GF-D8 (cell line): ENCODE results near the gene FAM187B.
A peak's percentile ranks its signal among the peaks of the same experiment; 100 is the strongest.
"Not testable (repeated sequence)": the region's sequence is repeated elsewhere in the genome, so short reads cannot be mapped to it uniquely, and the experiment has no call there.

Experiments used
- DNase-seq: peaks from one replicate; lab custom pipeline; 2025; lab: John Stamatoyannopoulos, UW

The FAM187B gene

DNA sequence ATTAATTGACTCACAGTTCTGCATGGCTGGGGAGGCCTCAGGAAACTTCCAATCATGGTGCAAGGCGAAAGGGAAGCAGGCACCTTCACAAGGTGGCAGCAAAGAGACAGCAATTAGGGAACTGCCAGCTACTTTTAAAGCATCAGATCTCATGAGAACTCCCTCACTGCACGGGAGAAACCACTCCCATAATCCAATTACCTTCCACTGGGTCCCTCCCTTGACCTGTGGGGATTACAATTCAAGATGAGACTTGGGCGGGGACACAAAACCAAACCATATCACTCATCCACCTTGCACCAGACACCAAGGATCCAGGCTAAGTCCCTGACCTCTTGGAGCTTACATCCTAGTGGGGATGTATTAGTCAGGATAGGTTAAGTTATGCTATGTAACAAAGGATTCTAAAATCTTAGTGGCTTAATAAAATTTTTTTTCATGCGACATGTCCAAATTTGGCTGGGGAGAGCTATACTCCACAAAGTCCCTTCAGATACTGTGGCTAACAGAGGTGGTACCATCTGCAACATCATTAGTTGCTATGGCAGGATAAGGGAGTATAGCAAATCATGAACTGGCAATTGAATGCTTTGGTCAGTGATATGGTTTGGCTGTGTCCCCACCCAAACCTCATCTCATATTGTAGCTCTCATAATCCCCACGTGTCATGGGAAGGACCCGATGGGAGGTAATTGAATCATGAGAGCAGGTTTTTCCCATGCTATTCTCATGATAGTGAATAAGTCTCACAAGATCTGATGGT lies 8.3 kb upstream of the FAM187B start:
- DNase-seq, result no peak

DNA sequence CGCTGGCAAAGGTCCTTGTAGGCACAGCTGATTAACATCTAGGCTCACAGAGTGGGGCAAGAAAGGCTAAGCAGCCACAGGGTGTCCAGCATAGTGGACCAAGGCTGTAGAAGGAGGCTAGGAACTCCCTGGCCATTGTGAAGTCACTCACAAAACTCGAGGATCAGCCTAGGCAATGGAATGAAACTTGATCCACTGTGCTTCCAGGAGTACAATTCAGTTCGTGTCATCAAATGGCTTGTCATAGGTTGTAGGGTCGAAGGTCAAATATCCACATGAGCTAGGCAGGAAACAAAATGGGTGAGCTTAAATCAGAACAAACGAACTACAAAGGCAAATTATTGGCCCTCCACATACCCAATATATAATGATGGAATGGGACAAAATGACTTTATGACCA lies 4.4 kb upstream of the FAM187B start:
- no peak for DNase-seq

DNA sequence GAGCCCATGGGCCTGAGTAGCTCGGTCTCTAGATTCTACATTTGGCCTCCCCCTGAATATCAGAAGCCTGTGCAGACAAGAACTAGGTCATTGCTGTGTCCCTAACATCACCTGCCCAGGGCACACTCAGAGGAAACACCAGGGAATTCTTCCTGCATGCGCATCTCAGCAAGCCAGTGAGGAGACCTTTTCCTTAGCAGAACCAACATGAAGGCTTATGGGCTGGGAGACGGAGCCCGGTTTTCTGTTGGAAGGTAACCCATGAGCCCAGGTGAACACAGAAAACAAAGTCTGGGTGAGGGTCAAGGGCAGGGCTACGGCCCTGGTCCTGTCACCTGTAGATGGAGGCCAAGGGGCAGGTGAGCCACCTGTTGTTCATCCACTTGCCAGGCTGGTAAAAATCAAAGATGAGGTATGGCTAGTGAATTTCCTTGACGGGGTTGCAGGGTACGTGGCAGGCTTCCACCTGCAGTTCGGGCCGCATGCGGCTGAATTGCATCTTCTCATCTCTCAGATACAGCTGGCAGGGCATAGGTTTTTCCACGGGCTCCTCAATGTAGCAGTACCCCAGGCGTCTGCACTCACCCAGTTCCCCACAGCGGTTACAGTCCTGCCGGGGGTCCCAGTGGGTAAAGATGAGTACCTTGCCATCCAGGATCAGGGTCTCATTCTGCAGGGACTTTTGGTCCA lies 3.6 kb upstream of the FAM187B start:
- no peak for DNase-seq

DNA sequence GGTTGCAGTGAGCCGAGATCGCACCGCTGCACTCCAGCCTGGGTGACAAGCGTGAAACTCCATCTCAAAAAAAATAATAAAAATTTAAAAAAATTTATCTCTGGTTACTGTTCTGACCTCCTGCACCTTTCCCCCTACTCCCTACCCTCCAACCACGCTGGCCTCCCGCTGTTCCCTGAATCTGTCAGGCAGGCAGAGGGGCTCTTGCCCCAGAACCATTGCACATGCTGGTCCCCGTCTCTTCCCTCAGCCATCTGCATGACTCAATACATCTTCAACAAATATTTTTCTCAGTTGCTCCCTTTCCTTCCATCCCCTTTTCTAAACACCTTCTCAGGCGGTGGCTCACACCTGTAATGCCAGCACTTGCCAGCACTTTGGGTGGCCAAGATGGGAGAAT lies 1.1 kb upstream of the FAM187B start:
- DNase-seq, result no peak

DNA sequence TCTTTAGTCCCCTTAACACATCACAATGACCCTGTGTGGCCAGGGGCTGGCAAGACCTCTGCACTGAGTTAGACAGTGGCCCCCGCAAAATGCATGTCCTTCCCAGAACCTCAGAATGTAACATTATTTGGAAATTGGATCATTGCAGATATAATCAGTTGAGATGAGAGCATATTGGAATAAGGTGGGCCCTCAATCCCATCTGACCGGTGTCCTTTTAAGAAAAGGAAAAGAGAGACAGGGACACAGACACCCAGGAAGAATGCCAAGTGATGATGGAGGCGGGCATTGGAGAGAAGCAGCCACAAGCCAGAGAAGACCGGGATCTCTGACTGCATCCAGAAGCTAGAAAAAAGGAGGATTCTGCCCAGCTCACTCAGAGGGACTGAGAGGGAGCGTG lies 1.8 kb downstream of the FAM187B start:
- DNase-seq, result no peak

DNA sequence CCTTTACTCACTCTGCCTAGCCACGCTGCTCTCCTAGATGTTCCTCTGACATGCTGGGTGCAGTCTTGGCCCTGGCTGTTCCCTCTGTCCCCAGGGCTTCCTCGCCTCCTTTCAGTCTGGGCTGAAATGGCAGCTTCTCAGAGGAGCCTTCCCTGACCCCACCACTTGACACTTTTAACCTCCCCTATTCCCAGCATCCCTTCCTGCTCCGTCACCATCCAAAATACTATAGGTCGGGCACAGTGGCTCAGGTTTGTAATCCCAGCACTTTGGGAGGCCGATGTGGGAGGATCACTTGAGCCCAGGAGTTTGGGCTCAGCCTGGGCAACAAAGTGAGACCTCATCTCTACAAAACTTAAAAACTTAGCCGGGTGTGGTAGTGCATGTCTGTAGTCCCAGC lies 2.6 kb downstream of the FAM187B start:
- no peak for DNase-seq

DNA sequence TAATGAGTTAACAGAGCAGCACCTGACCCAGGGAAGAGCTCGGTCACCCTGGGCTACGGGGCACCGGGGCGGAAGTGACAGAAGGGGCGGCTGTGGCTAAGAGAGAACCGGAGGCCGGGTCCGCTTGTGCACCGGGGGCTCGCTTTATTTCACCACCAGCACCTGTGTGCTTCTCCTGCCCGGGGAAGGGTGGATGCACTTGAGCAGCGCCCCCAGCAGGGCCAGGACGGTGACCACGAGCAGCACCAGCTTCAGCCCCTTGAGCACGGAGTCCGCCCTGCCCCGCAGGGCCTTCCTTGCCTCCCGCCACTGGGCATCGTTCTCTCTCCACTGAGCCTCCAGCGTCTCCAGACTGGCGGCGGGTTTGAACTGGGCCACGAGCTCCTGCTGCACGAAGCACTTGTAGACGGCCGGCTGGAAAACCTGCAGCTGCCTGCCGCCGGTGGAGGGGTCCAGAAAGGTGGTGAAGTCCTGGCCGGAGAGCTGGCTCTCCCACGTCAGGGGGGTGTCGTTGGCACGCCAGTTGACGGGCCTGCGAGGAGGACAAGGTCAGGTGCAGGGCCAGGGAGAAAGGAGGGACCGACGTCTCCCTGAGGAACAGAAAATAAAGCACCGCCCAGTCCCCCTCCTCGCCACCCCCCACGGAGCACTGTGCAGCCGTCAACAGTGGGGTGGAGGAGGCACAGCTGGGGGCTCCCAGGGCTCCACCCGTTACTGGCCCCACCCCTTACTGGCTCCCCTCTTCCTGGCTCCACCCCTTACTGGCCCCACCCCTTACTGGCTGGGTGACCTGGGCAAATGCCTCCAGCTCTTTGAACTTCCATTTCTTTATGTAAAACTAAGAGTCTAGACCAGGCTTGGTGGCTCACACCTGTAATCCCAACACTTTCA lies 3.6 kb downstream of the FAM187B start:
- no peak for DNase-seq

DNA sequence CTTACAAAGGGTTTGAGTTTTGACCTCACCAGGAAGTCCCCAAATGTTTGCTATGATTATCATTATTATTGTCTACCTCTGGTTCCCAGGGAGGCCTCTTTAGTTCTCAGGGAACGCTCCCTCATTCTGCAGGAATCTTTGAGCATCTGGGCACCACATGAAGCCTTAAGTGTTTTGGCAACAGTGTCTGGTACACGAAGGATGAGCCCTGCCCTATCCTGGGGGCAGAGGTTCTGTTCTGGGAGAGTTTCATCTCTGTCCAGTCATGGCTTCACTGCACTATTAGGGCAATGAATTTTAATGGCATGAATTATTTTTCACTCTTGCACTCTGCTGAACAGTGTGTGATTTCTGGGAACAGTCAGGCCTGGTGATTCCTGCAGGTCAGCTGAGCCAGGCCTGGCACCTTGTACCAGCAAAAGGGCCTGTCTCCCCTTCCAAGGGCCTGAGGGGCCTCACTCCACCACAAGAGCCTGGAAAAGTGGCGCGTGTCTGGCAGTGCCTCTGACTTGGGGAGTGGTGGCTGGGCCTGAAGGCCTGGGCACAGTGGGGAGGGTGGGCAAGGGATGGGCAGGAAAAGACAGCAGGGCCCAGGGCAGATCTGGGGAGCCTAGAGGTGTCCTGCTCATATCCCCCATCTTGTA lies 4.6 kb downstream of the FAM187B start:
- DNase-seq, result no peak

DNA sequence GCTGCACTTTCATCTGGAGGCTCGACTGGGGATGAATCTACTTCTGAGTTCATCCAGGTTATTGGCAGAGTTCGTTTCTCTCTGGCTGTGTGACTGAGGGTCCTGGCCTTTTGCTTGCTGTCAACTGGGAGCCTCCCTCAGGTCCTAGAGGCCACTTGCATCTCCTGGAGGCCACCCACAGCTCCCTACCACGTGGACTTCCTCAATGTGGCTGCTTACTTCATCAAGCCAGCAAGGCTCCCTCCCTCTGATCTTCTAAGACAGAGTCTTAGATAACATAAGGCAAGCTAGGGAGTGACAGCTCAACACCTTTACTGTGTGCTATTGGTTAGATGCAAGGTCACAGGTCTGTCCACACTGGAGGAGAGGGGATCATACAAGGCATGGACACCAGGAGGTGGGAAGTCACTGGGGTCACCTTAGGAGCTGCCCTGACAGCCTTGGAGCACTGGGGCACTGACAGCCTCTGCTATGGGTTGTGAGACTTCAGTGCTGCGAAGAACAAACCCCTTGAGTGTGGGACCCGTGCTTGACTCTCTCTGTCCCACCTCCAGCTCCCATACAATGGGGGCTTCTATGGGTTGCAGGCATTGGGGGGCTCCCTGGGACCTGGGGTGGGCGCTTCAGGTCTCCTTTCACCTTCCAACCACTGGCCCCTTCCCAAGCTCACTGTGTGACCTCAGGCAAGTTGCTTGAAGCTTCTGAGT lies 5.3 kb downstream of the FAM187B start:
- DNase-seq, result no peak

DNA sequence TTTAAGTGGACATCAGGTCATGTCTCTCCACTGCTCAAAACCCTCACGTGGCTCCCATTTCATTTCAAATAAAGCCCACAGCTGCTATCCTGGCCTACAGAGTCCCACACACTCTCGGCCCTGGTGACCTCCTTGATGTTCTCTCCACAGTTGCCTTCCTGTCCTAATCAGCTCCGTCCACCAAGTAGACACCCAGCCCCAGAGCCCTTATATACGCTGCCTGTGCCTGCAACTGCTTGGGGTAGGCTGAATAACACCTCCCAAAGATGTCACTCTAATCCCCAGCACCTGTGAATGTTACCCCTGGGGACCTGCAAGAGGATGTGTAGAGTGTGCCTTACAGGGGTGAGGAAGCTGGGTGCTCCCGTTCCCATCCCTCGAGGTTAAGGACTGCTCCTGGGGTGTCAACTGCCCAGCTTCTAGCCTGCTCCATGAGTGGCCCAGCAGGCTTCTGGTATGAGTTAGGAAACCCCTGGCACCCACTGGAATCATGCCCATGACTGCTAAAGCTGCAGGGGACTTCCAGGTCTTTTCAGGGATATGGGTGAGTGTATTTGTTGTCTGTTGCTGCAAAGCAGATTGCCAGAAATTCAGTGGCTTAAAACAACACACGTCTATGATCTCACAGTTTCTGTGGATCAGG lies 6.0 kb downstream of the FAM187B start:
- DNase-seq, result no peak

DNA sequence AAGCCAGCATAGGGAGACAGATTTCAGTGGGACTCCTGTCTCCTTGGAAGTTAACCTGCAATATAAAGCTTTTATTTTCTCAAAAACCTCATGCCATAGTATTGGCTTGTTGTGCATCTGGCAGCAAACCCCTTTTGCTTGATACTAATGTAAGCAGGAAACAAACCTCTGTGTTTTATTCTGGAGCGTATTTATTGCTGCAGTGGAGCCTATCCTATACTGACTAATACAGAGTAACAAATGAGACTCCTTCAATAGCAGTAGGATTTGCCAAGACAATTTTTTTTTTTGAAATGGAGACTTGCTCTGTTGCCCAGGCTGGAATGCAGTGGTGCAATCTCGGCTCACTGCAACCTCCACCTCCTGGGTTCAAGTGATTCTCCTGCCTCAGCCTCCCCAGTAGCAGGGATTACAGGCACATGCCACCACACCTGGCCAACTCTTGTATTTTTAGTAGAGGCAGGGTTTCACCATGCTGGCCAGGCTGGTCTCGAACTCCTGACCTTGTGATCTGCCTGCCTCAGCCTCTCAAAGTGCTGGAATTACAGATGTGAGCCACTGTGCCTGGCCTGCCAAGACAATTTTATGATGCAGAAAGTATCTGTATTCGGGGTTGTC lies 7.5 kb downstream of the FAM187B start:
- DNase-seq, result not testable (repeated sequence)

DNA sequence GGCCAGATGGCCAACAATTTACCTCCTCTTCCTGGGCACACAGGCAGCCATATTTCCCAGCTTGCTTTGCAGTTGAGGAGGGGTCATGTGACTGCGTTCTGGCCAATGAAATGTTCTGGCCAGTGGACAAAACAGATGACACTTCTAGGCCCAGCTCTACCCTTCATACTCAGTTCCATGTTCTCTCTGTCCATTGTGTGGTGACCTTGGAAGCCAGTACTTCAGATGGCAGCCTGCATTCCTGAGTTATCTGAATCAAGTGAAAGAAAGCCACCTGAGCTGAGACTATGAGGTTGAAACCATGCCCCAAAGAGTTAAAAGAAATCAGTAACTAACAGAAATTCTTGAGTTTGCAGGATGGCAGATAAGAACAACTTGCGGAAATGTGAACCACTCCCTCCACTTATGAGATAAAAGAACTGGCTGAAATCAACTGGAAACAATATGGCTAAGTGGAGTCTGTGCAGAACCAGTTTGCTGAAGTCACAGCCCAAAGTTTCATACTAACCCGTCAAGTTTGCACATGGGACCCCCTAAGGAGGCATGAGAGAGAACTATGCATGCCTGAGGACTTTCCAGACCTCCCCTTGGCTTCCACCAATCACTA lies 8.1 kb downstream of the FAM187B start:
- peak; percentile 24 for DNase-seq

DNA sequence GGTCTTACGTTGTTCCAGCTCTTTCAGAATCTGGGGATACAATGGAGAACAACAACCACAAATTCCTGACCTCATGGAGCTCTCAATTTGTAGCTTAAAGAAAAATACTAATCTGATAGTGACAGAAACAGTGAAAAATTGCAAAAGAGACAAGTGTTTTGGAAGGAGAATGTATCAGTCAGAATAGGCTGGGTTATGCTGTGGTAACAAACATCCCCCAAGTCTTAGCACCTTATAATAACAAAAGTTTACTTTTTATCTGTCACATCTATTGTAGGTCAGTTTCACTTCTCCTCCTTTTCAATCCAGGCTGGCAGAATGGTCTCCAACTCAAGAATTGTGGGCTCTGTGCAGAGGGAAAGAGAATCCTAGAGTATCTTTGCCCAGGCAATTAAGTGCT lies 9.5 kb downstream of the FAM187B start:
- no peak for DNase-seq

DNA sequence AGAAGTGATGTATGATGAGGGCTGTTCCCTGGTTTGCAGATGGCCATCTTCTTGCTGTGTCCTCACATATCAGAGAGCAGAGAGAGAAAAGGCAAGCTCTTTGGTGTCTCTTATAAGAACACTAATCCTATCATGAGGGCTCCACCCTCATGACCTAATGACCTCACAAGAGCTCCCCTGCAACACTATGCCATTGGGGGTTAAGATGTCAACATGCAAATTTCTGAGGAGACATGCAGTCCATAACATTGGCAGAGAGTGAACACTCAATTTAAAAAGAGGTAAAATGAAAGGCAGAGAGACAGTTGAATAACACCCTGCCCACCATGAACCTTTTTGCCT lies 10.9 kb downstream of the FAM187B start:
- DNase-seq, result no peak

DNA sequence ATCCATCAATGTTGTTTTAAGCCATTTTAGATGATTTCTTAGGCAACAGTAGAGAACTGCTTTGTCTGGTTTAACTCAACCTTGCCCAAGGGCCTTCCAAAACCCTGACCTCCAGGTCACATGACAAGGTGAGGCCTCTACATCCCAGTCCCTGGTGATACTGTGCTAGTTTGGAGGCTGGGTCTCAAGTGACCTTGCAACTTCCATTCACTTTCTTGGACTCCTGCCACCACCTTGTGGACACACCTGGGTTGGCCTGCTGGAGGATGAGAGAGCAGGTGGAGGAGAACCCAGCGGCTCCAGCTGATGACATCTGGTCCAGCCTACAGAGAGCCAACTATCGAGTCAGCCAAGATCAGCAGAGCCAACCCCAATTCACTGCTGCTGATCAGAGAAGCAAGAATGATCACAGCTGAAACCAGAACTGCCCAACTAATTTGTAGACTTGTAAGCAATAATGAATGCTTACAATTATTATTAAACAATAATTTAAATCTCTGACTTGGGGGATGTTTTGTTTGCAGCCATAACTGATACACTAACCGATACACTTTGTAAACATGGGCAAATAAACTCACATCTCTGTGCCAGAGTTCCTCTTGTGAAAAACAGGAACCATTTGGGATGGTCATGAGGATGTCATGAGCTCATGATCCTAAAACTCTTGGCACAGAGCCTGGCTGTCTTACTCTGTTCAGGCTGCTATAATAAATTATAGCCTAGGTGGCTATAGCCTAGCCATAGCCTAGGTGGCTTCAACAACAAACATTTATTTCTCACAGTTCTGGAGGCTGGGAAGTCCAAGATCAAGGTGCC lies 11.5 kb downstream of the FAM187B start:
- peak; percentile 11 for DNase-seq

DNA sequence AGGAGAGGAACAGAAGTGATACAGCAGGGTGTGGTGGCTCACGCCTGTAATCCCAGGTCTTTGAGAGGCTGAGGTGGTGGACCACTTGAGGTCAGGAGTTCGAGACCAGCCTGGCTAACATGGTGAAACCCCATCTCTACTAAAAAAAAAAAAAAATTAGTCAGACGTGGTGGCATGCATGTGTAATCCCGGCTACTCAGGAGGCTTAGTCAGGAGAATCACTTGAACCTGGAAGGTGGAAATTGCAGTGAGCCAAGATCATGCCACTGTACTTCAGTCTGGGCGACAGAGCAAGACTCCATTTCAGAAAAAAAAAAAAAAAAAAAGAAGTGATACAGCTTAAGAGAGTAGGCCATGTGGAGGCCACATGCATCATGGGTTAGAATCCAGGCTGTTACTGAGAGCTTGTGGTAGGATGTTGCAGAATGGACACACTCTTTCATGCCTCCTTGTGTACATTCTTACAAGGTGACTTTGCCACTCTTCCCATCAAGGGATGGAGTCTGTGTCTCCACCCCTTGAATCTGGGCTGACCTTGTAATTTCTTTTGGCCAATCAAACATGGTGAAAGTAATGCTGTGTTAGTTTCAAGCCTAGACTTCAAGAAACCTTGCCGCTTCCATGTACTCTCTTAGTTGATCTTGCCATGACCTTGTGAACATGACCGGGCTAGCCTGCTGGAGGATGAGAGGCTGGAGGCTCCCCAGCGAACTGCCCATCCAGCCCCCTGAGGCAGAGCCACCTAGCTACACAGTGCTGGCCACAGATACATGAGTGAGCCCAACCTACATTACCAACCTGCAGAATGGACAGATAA lies 12.3 kb downstream of the FAM187B start:
- DNase-seq, result no peak

DNA sequence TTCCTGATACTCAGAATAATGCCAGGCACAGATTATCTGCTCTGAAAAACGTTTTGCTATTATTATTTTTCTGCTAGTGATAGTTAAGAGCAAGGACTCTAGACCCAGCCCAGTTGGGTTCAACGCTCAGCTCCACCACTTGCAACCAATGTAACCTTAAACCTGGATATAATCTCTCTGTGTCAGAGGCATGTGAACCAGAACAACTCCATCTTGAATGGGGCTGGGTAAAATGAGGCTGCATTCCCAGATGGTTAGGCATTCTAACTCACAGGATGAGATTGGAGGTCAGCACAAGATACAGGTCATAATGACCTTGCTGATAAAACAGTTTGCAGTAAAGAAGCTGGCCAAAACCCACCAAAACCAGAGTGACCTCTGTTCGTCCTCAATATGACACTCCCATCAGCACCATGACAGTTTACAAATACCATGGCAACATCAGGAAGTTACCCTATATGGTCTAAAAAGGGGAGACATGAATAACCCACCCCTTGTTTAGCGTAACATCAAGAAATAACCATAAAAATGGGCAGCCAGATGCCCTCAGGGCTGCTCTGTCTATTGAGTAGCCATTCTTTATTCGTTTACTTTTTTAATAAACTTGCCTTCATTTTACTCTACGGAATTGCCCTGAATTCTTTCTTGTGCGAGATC lies 13.6 kb downstream of the FAM187B start:
- no peak for DNase-seq
